IPS-18c (cell line): ENCODE measurements around the gene ZNF281.

Experiments
- H3K4me3 ChIP-seq: 2 replicates; pipeline ENCODE4 v1.7.0; 2013; ENCODE audit warnings: low read depth, mild to moderate bottlenecking, low read length, moderate library complexity; ENCODE audit not compliant: insufficient read depth
- H3K9me3 ChIP-seq: one replicate; pipeline ENCODE4 v1.6.1; 2013; ENCODE audit warnings: mild to moderate bottlenecking, low read length, moderate library complexity; ENCODE audit not compliant: control insufficient read depth, insufficient read depth

ZNF281 gene

DNA sequence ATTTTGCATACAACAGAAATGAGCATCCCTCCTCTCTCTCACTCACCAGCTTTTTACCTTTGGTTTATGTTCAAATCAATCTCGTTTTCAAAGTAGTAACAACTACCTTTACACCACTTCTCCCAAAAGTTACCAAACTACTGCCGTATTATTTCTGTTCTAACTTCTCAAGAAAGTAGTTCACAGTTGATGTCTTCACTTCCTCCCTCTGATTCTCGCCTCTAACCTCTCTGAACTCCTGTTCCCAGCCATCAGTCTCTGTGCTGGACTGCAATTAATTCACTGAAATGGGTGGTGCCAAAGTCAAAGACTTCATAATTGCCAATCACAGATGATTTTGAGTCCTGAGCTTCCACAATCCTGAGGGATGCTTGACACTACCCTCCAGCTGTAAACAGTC is 54.0 kb downstream of the ZNF281 start:
- no peak overlapping the region for H3K4me3 ChIP-seq
- H3K9me3 ChIP-seq, result no peaks in the 10 kb centered on the region
